ENCODE data around the gene ZFPM1.
"Not testable (repeated sequence)": the region's sequence is repeated elsewhere in the genome, so short reads cannot be mapped to it uniquely, and the experiment has no call there.

ZFPM1 gene

GRCh38 chr16:88516601-88517061 is 63.6 kb downstream of the ZFPM1 start:
- ATAC-seq = no peak

GRCh38 chr16:88517208-88517774 is 64.2 kb downstream of the ZFPM1 start:
- ATAC-seq = not testable (repeated sequence)

- ATAC-seq = not testable (repeated sequence)
Measured at GRCh38 chr16:88518411-88519111, 65.5 kb downstream of the ZFPM1 start.

- no peak for ATAC-seq
Measured at GRCh38 chr16:88519240-88519639, 66.2 kb downstream of the ZFPM1 start.

- ATAC-seq = no peak
Measured at GRCh38 chr16:88519938-88520653, 67.0 kb downstream of the ZFPM1 start.

GRCh38 chr16:88521674-88522073 is 68.6 kb downstream of the ZFPM1 start:
- ATAC-seq = no peak

- ATAC-seq = no peak
Measured at GRCh38 chr16:88522276-88522949, 69.3 kb downstream of the ZFPM1 start.

GRCh38 chr16:88523309-88524161 is 70.5 kb downstream of the ZFPM1 start:
- no peak for ATAC-seq

GRCh38 chr16:88524274-88524972 is 71.3 kb downstream of the ZFPM1 start:
- no peak for ATAC-seq

- no peak for ATAC-seq
Measured at GRCh38 chr16:88524973-88525662, 72.0 kb downstream of the ZFPM1 start.

- no peak for ATAC-seq
Measured at GRCh38 chr16:88525663-88525990, 72.5 kb downstream of the ZFPM1 start.

GRCh38 chr16:88526008-88526905 is 73.2 kb downstream of the ZFPM1 start:
- ATAC-seq = no peak

- no peak for ATAC-seq
Measured at GRCh38 chr16:88526906-88527185, 73.8 kb downstream of the ZFPM1 start.

- ATAC-seq = peak; percentile 72 to 74
Measured at GRCh38 chr16:88527186-88527936, 74.3 kb downstream of the ZFPM1 start.

- no peak for ATAC-seq
Measured at GRCh38 chr16:88527937-88528743, 75.1 kb downstream of the ZFPM1 start.

GRCh38 chr16:88528902-88529318 is 75.8 kb downstream of the ZFPM1 start:
- ATAC-seq = no peak

- ATAC-seq = no peak
Measured at GRCh38 chr16:88529596-88529995, 76.5 kb downstream of the ZFPM1 start.

- ATAC-seq = no peak
Measured at GRCh38 chr16:88530051-88530857, 77.2 kb downstream of the ZFPM1 start.

Data from activated CD4-positive, CD25-positive, alpha-beta regulatory T cell treated with anti-CD3 and anti-CD28 coated beads, Interleukin-2, amount 50 U/mL, for 24 hours (primary cell).